ENCODE results near the gene PAX8.

Gene PAX8

DNA sequence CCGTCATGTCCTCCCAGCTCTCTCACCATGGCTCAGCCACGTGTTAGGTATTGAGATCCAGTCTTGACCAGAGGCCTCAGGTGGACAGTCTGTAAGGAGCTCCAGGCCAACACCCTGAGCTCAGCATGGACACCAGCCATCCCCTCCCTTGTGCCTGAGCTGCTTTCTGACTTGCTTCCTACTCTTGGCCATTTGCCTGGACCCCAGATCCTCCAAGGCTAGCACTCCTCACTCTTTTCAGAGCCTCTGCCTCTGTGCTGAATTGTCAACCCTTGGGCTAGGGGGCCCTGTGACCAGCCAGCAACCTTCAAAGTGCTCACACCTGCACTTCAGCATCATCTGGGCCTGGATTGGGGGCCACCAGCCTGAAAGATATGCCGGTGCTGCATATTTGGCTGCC, 46.6 kb downstream of the PAX8 start:
- no peak for DNase-seq (ENCODE audit: low read depth)
- no peak overlapping the region for H3K4me3 ChIP-seq (ENCODE audit: low read depth, low read length)
- no peak for TF ChIP-seq CTCF (conservative IDR thresholded peaks at IDR 0.05; ENCODE audit: low read depth, low read length)

- no peak for DNase-seq (ENCODE audit: low read depth)
- no peak overlapping the region for H3K4me3 ChIP-seq (ENCODE audit: low read depth, low read length)
- TF ChIP-seq CTCF (conservative IDR thresholded peaks at IDR 0.05; ENCODE audit: low read depth, low read length), result no peak
These were observed 47.7 kb downstream of the PAX8 start for GRCh38 chr2:113231064-113231463.

- H3K4me3 ChIP-seq (ENCODE audit: low read depth, low read length), result no peak overlapping the region
- no peak for DNase-seq (ENCODE audit: low read depth)
- no peak for TF ChIP-seq CTCF (conservative IDR thresholded peaks at IDR 0.05; ENCODE audit: low read depth, low read length)
These were observed 48.2 kb downstream of the PAX8 start for GRCh38 chr2:113230531-113230930.

DNA sequence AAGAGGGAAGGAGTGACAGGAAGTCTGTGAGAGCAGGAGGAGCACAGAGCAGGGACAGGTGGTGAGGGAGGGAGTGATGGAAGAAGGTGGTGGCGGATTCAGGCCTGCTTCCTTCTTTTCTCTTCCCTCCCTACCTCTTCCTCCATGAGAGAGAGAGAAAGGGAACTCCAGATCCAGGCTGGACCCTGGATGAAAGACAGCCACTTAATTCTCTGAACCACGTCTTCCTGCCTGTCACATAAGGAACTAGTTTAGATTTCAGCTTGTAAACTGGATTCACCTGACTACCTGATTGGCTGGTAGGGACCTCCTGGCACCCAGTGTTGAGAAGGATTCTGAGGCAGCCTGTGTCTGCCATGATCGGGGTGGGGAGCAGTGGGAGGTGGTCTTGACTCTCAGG, 48.9 kb downstream of the PAX8 start:
- no peak overlapping the region for H3K4me3 ChIP-seq (ENCODE audit: low read depth, low read length)
- TF ChIP-seq CTCF (conservative IDR thresholded peaks at IDR 0.05; ENCODE audit: low read depth, low read length), result no peak
- DNase-seq (ENCODE audit: low read depth), result no peak

- no peak overlapping the region for H3K4me3 ChIP-seq (ENCODE audit: low read depth, low read length)
- DNase-seq (ENCODE audit: low read depth), result no peak
- no peak for TF ChIP-seq CTCF (conservative IDR thresholded peaks at IDR 0.05; ENCODE audit: low read depth, low read length)
These were observed 49.6 kb downstream of the PAX8 start for GRCh38 chr2:113228991-113229716.

DNA sequence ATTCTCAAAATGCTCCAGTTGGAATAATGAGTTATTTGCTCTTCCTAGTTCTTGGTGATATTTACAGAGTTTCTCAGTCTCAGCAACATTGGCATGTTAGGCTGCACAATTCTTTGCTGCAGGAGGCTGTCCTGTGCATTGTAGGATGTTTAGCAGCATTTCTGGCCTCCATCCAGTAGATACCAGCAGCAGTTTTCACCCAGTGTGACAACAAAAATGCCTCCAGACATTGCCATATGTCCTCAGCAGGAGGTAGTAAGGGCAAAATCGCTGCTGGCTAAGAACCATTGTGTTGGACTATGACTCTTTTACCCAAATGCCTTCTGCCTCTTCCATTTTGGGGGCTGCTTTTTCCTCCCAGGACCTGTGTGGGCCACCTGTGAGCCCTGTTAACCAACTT, 50.4 kb downstream of the PAX8 start:
- H3K4me3 ChIP-seq (ENCODE audit: low read depth, low read length), result no peak overlapping the region
- TF ChIP-seq CTCF (conservative IDR thresholded peaks at IDR 0.05; ENCODE audit: low read depth, low read length), result no peak
- DNase-seq (ENCODE audit: low read depth), result no peak

GRCh38 chr2:113227698-113228097, 51.0 kb downstream of the PAX8 start:
- H3K4me3 ChIP-seq (ENCODE audit: low read depth, low read length), result no peak overlapping the region
- no peak for TF ChIP-seq CTCF (conservative IDR thresholded peaks at IDR 0.05; ENCODE audit: low read depth, low read length)
- DNase-seq (ENCODE audit: low read depth), result no peak
